Stimulated activated CD8-positive, alpha-beta memory T cell treated with anti-CD3 and anti-CD28 coated beads, Interleukin-12 subunit alpha, Interleukin-12 subunit beta, amount 100 ng/mL, for 1 hour (primary cell): Measurements from ENCODE around the gene KIF18B.

Source experiments
- DNase-seq: peaks from one replicate; pipeline ENCODE4 v3.0.0-alpha.2; 2020; ENCODE audit warnings: low read depth

Gene KIF18B

GRCh38 chr17:44875761-44876160 is 71.8 kb downstream of the KIF18B start:
- DNase-seq: no peak
